Hepatocyte (in vitro differentiated cells): ENCODE results near the gene CD19.

Source experiments
- EZH2 ChIP-seq: fragments of 200-600 bp; sonication (generic); IDR thresholded peaks from 2 replicates; pipeline ENCODE4 v1.6.1; 2016; ENCODE audit warnings: antibody characterized with exemption, mild to moderate bottlenecking, borderline replicate concordance
- EZH2phosphoT487 ChIP-seq: fragments of 200-600 bp; sonication (generic); IDR thresholded peaks from one replicate; pipeline ENCODE4 v1.6.1; 2018; ENCODE audit warnings: antibody characterized with exemption, mild to moderate bottlenecking, low read depth, moderate library complexity; ENCODE audit not compliant: unreplicated experiment, severe bottlenecking
- TF ChIP-seq, protein P1 (sequence below): fragments of 200-600 bp; sonication (generic); IDR thresholded peaks from 2 replicates; pipeline ENCODE4 v1.5.1; 2016; ENCODE audit warnings: antibody characterized with exemption, mild to moderate bottlenecking; ENCODE audit not compliant: poor library complexity

- TF ChIP-seq, protein P1, sequence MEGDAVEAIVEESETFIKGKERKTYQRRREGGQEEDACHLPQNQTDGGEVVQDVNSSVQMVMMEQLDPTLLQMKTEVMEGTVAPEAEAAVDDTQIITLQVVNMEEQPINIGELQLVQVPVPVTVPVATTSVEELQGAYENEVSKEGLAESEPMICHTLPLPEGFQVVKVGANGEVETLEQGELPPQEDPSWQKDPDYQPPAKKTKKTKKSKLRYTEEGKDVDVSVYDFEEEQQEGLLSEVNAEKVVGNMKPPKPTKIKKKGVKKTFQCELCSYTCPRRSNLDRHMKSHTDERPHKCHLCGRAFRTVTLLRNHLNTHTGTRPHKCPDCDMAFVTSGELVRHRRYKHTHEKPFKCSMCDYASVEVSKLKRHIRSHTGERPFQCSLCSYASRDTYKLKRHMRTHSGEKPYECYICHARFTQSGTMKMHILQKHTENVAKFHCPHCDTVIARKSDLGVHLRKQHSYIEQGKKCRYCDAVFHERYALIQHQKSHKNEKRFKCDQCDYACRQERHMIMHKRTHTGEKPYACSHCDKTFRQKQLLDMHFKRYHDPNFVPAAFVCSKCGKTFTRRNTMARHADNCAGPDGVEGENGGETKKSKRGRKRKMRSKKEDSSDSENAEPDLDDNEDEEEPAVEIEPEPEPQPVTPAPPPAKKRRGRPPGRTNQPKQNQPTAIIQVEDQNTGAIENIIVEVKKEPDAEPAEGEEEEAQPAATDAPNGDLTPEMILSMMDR = no peak
- no peak for TF ChIP-seq EZH2phosphoT487
- TF ChIP-seq EZH2 = no peak
These were observed 52.9 kb downstream of the CD19 start, which contains the start of gene LAT for GRCh38 chr16:28984619-28985135.
